HG03571 (cell line): ENCODE measurements around the gene ACTR1A.

Source experiments
- ATAC-seq: cut with Tn5 transposase; IDR thresholded peaks from one replicate; pipeline ENCODE4 v1.9.1; 2021; ENCODE audit not compliant: unreplicated experiment

ACTR1A gene

DNA sequence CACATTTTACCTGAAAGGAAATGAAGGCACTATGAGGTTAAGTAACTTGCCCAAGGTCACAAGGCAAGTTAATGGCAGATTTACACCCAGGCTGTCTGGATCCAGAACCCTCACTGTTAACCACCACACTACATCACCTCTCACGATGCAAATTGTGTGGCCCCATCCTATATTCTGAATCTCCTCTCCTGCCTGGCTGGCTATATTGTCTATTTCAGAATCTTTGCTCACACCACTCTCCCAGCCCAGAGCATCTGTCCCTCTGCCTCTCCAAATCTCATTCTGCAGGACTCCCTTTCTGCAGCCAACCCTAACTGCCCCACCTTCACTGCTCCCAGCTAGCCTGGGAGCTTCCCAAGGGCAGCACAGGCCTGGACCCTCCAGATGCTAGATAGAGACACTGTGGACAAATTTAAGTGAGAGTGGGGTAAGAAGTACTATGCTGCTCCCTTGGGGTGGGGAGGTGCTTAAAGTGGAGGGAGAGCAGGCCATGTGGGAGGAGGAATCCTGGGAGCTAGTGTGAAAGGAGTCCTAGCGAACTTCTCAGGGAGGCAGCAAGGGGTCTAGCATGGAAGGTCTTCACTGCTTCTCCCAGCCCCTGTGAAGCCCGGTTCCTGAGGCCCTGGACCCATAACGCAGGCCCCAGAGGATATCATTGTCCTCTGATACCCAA lies 70.9 kb downstream of the ACTR1A start:
- ATAC-seq, result no peak

DNA sequence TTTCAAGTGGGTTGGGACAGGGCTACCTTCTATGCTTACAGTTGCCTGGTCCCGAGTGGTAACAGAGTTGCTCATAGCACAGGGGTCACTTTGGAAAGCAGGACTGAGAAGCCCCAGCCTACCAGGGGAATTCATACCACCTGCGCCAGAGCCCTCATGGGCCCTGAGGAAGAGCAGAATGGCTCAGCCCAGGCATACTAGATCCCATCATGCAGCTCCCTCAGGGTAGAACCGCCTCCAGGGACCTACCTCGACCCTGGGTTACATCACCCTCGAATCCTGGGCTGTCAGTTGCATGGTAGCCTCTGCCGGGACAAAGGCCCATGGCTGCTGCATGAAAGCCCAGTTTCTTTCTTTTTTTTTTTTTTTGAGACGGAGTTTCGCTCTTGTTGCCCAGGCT lies 73.0 kb downstream of the ACTR1A start:
- ATAC-seq, result no peak
